Breast epithelium (tissue), 4 donors: ENCODE measurements around the gene C1QL2. TPM values are rescaled to one million over a fixed set of nuclear protein-coding genes. Genes with fewer than 3 reads are reported as not detected.

Experiments used
- DNase-seq, 2 donors: peaks; one replicate each; pipeline ENCODE4 v3.0.0-alpha.2; 2019; ENCODE audit warnings: low spot score in 2 of 2
- H3K27ac ChIP-seq, 2 donors: fragments of 200-600 bp; sonication (generic) in 1 of 2; one replicate each; pipeline ENCODE4 v1.5.1; 2016 to 2019; ENCODE audit warnings: mild to moderate bottlenecking in 1 of 2
- H3K27me3 ChIP-seq, 2 donors: fragments of 200-600 bp; sonication (generic) in 1 of 2; one replicate each; pipeline versions ENCODE4 v1.5.1 to v1.6.0; 2017 to 2019; ENCODE audit warnings: control low read depth in 1 of 2, mild to moderate bottlenecking in 1 of 2
- H3K36me3 ChIP-seq: fragments of 200-600 bp; one replicate; pipeline ENCODE4 v1.5.1; 2019
- H3K4me1 ChIP-seq, 2 donors: fragments of 200-600 bp; sonication (generic); one replicate each; pipeline ENCODE4 v1.5.1; 2016 to 2019; ENCODE audit warnings: control low read depth in 1 of 2
- H3K4me3 ChIP-seq, 3 donors: fragments of 200-600 bp; sonication (generic); 1 replicate in 2 of 3; 2 replicates in 1 of 3; pipeline ENCODE4 v1.5.1; 2016 to 2019; ENCODE audit warnings: mild to moderate bottlenecking in 3 of 3, moderate library complexity in 2 of 3
- H3K9me3 ChIP-seq, 2 donors: fragments of 200-600 bp; sonication (generic) in 1 of 2; one replicate each; pipeline ENCODE4 v1.5.1; 2016 to 2019; ENCODE audit warnings: control low read depth in 1 of 2
- POLR2A ChIP-seq: fragments of 450-650 bp; IDR thresholded peaks from one replicate; pipeline ENCODE4 v1.6.1; 2016; ENCODE audit warnings: antibody characterized with exemption, mild to moderate bottlenecking, moderate library complexity
- POLR2AphosphoS5 ChIP-seq, 3 donors: sonication (generic); formaldehyde crosslinking; IDR thresholded peaks; one replicate each; pipeline ENCODE4 v1.6.1; 2017; ENCODE audit warnings: antibody characterized with exemption in 3 of 3
- intact Hi-C: fragments of 100-400 bp; cut with DNase I; formaldehyde crosslinking; loops from one replicate; pipeline ENCODE4 v1.15.1; 2023; ENCODE audit warnings: low total_unique reads
- total RNA-seq, 3 donors: library from RNA; depleted of rRNA; stranded (reverse); fragments of >200 nt; gene quantifications; one replicate each; pipeline ENCODE4 v1.1.0, GENCODE V29; 2016
- TF ChIP-seq, protein P1 (sequence below), 3 donors: fragments of 450-650 bp; IDR thresholded peaks; one replicate each; pipeline ENCODE4 v1.5.1; 2016 to 2017; ENCODE audit warnings: antibody characterized with exemption in 3 of 3, mild to moderate bottlenecking in 3 of 3, moderate library complexity in 3 of 3

The C1QL2 gene
- total RNA-seq, 3 donors from 2014 or later, result 0.15 to 0.66 TPM; not detected in 1

DNA sequence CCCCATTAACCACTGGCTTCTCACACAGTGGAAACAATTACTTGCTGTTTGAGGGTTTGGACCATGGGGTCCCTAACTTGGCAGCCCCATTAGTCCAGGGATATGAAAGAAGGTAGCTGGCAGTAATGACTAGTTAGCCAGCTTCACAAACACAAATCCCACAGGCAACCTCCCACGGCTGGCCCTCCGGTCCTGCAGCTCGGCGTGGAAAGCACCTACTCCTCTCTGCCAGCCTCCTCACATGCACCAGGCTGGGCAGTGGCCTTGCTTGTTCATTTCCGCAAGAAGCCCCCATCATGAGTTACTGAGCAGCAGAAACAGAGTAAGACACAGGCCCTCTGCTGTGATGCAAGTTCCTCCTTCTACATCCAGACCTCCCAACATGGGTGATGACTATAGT, 13.7 kb downstream of the C1QL2 start:
- H3K36me3 ChIP-seq, result no peaks in the 10 kb centered on the region
- H3K27ac ChIP-seq, result no peak overlapping the region
- TF ChIP-seq, protein P1, sequence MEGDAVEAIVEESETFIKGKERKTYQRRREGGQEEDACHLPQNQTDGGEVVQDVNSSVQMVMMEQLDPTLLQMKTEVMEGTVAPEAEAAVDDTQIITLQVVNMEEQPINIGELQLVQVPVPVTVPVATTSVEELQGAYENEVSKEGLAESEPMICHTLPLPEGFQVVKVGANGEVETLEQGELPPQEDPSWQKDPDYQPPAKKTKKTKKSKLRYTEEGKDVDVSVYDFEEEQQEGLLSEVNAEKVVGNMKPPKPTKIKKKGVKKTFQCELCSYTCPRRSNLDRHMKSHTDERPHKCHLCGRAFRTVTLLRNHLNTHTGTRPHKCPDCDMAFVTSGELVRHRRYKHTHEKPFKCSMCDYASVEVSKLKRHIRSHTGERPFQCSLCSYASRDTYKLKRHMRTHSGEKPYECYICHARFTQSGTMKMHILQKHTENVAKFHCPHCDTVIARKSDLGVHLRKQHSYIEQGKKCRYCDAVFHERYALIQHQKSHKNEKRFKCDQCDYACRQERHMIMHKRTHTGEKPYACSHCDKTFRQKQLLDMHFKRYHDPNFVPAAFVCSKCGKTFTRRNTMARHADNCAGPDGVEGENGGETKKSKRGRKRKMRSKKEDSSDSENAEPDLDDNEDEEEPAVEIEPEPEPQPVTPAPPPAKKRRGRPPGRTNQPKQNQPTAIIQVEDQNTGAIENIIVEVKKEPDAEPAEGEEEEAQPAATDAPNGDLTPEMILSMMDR (IDR thresholded peaks at IDR 0.05), result no peak
- TF ChIP-seq POLR2AphosphoS5 (IDR thresholded peaks at IDR 0.05), result no peak
- TF ChIP-seq POLR2A, result no peak
- no peak overlapping the region for H3K4me3 ChIP-seq
- DNase-seq, result no peak
- peaks cover 0 to 30% of the 10 kb centered on the region in 2 donors for H3K27me3 ChIP-seq
- no peaks in the 10 kb centered on the region for H3K9me3 ChIP-seq
- H3K4me1 ChIP-seq, result no peaks in the 10 kb centered on the region
- intact Hi-C loops, result no loop called here

DNA sequence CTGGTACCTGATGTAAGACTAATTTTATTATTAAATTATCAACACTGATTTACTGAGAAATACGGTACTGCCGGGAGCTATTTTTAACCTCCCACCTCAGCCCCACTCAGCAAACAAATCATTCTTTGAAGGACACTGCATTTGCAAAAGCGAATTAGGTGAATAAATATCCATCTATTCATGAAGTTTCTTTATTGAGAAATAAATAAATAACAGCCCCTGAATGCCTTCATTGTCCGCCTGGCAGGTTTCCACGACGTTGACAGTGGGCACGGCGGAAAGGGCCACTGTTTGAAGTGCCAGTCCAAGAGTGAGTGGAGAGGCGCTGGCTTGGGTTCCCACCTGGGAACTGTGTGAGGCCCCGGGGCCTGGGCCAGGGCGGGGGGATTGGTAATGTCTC, 15.7 kb downstream of the C1QL2 start:
- H3K9me3 ChIP-seq, result no peaks in the 10 kb centered on the region
- no peak overlapping the region for H3K27ac ChIP-seq
- intact Hi-C loops, result no loop called here
- no peaks in the 10 kb centered on the region for H3K4me1 ChIP-seq
- no peaks in the 10 kb centered on the region for H3K36me3 ChIP-seq
- TF ChIP-seq POLR2AphosphoS5 (IDR thresholded peaks at IDR 0.05), result no peak
- no peak for TF ChIP-seq POLR2A
- TF ChIP-seq, protein P1 (IDR thresholded peaks at IDR 0.05), result no peak
- peaks cover 0 to 20% of the 10 kb centered on the region in 2 donors for H3K27me3 ChIP-seq
- no peak overlapping the region for H3K4me3 ChIP-seq
- no peak for DNase-seq

DNA sequence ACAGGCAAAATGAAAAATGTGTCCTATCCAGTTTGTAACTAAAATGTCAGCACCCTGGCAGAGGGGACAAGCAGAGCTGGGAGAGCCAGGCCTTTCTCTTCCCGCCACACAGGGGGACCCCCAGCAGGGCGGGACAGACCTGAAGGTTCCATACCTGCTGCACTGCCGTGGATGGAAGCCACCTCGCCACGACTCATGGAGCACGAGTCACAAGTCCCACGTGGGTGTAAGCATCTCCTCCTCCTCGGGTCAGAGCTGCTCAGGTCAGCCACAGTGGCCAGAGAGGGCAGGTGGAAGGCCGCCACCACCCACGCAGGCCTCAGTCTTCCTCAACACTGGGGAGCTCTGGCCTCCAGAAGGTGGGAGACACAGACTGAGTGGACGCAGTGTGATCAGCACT, 21.0 kb downstream of the C1QL2 start:
- Histone ChIP-seq H3K27ac (no peak overlapping the region), H3K36me3 (no peaks in the 10 kb centered on the region), H3K4me3 (no peak overlapping the region), H3K9me3 (peaks cover 0 to 10% of the 10 kb centered on the region in 2 donors), H3K4me1 (no peaks in the 10 kb centered on the region), H3K27me3 (peaks cover 0 to 31% of the 10 kb centered on the region in 2 donors)
- TF ChIP-seq POLR2AphosphoS5 (IDR thresholded peaks at IDR 0.05) (no peak), POLR2A (no peak)
- TF ChIP-seq, protein P1 (IDR thresholded peaks at IDR 0.05), result no peak
- no peak for DNase-seq
- intact Hi-C loops, result no loop called here

GRCh38 chr2:119136872-119137271, 21.7 kb downstream of the C1QL2 start:
- no peak for DNase-seq
- intact Hi-C loops, result no loop called here
- H3K27me3 ChIP-seq, result peaks cover 0 to 31% of the 10 kb centered on the region in 2 donors
- H3K4me1 ChIP-seq, result no peaks in the 10 kb centered on the region
- no peak for TF ChIP-seq POLR2AphosphoS5 (IDR thresholded peaks at IDR 0.05)
- peaks cover 0 to 10% of the 10 kb centered on the region in 2 donors for H3K9me3 ChIP-seq
- no peak overlapping the region for H3K27ac ChIP-seq
- no peaks in the 10 kb centered on the region for H3K36me3 ChIP-seq
- H3K4me3 ChIP-seq, result no peak overlapping the region

DNA sequence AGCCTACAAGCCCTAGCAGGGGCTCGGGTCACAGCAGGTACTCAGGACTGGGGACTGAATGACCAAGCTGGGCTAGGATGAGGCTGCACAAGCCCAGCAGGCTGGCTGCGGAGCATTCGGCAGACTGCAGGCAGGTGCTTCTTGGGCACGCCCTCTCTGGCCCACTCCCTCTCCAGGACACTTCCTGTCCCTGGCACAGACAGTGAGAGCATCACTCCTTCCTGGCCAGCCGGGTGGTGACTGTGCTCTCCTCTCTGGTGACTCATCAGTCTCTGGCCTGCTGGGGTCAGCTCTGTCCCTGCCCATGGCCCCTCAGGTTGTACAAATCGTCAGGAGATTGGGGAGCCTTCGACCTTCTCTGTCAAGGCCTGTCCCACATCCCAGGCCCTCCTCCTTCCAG, 22.5 kb downstream of the C1QL2 start:
- intact Hi-C loops, result no loop called here
- H3K4me1 ChIP-seq, result no peaks in the 10 kb centered on the region
- peaks cover 0 to 10% of the 10 kb centered on the region in 2 donors for H3K9me3 ChIP-seq
- peaks cover 0 to 31% of the 10 kb centered on the region in 2 donors for H3K27me3 ChIP-seq
- H3K36me3 ChIP-seq, result no peaks in the 10 kb centered on the region
- TF ChIP-seq, protein P1 (IDR thresholded peaks at IDR 0.05), result no peak
- TF ChIP-seq POLR2AphosphoS5 (IDR thresholded peaks at IDR 0.05) (no peak), POLR2A (no peak)
- H3K4me3 ChIP-seq, result no peak overlapping the region
- no peak overlapping the region for H3K27ac ChIP-seq
- no peak for DNase-seq

DNA sequence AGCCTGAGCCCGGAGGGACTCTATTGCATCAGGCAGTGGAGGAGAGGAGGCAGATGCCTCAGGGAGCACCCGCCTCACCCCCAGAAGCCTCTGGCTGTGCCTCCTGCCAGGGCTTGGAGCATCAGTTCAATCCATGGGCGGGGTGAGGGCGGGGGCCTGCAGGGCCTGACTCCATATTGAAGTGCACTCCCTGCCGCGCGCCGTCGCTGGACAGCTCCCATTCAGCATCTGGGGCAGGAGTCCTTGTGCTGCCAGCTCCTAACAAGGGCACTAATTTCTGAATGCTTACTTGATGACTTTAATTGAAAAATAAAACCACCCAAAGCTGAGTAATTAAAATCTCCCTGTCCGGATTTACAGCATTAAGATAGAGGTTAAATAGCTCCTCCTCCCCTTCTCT, 23.8 kb downstream of the C1QL2 start:
- H3K36me3 ChIP-seq, result no peaks in the 10 kb centered on the region
- peaks cover 0 to 32% of the 10 kb centered on the region in 2 donors for H3K27me3 ChIP-seq
- peaks cover 0 to 10% of the 10 kb centered on the region in 2 donors for H3K9me3 ChIP-seq
- intact Hi-C loops, result loop anchor here (5.0 kb wide), 1 partner anchor 1443 kb away; no protein-coding TSS in a partner anchor
- TF ChIP-seq POLR2A, result no peak
- TF ChIP-seq, protein P1 (IDR thresholded peaks at IDR 0.05), result no peak
- no peak for TF ChIP-seq POLR2AphosphoS5 (IDR thresholded peaks at IDR 0.05)
- no peak overlapping the region for H3K27ac ChIP-seq
- no peaks in the 10 kb centered on the region for H3K4me1 ChIP-seq
- no peak overlapping the region for H3K4me3 ChIP-seq
- no peak for DNase-seq
